GM19395 (cell line): ENCODE measurements around the gene ZHX3.
A peak's percentile ranks its signal among the peaks of the same experiment; 100 is the strongest.
"Not testable (repeated sequence)": the region's sequence is repeated elsewhere in the genome, so short reads cannot be mapped to it uniquely, and the experiment has no call there.

Experiments used
- ATAC-seq: cut with Tn5 transposase; IDR thresholded peaks from one replicate; pipeline ENCODE4 v1.9.1; 2021; ENCODE audit warnings: mild to moderate bottlenecking, moderate library complexity; ENCODE audit not compliant: unreplicated experiment

Gene ZHX3

DNA sequence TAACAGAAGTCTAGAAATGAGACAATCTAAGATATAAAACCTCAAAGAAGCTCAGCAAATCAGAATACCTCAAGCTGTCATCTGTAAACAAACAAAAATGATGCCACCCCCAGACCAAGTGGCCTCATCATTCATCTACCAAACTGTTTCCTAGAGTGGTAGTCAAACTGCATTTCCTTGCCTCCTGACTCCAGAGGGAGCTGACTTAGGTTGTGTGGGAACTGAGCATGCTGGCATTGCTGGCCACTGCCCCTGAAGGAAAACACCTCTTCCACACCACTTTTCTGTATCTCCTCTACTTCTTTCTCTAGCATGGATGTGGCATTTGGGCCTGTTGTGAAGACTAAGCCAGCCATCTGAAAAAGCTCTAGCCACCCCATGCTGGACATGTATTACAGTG is 56.3 kb downstream of the ZHX3 start:
- ATAC-seq, result no peak

DNA sequence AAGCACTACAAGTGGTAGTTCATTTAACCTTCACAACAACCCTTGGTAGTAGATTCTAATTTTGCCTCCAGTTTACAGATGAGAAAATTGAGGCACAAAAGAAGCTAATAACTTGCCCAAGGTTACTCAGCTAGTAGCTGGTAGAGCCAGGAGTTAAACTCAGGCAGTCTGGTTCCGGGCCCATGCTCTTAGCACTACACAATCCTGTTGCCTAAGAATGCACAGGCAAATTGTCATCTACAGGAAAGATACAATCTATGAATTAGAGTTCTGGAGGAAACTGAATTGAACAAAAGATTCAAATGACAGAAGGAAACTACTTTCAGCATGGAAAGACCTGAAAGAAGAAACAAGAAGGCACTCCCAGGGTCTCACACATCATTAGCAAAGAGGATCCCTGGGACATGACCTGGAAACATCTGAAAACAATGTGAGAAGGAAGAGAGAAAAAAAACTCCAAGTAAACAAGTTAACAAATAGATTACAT is 56.8 kb downstream of the ZHX3 start:
- no peak for ATAC-seq

DNA sequence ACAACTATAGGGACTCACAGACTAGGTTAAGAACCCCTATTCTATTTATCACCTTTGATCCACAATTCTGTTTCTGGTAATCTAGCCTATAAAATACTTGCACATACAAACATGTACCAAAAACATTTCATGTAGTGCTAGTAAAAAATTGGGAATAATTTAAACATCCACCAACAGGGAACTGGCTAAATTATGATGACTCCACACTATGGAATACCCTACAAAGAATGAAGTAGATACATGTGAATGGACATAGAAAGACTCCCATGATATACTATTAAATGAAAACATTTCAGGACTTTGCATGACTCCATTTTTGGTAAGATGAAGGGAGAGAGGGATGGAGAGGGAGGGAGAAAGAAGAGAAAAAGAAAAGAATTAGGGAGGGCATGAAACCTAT is 58.2 kb downstream of the ZHX3 start:
- ATAC-seq, result no peak

DNA sequence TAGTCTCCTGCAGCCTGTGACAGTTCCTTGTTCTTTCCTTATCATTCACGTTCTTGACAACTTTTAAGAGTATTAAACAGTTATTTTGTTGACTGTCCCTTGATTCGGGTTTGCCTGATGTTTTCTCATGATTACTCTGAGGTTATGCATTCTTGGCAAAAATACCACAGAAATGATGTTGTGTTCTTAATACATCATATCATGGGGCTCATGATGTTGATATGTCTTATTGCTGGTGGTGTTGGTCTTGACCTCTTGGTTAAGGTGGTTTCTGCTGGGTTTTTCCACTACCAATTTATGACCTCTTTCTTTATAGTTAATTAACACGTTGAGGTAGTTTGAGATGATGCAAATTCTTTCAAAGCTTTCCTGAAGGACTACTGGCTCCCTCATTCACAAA is 59.1 kb downstream of the ZHX3 start:
- ATAC-seq, result no peak

DNA sequence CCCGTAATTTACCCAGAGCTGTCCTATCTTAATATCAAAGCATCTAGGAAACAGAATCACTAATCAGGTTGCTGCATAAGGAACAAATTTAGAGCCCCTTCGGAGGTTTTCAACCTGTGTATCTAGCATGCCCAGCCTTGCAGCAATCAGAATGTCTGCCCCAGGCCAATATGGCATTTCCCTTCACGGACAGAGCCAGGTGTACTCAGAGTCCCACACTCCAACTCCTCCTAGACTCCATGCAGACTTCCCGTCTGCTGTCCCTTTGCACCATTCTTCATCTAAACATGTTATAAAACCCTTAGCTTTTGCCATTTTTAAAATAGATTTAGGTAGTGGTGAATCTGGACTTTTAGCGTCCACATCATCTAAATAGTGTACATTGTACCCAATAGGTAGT is 61.0 kb downstream of the ZHX3 start:
- ATAC-seq, result no peak

DNA sequence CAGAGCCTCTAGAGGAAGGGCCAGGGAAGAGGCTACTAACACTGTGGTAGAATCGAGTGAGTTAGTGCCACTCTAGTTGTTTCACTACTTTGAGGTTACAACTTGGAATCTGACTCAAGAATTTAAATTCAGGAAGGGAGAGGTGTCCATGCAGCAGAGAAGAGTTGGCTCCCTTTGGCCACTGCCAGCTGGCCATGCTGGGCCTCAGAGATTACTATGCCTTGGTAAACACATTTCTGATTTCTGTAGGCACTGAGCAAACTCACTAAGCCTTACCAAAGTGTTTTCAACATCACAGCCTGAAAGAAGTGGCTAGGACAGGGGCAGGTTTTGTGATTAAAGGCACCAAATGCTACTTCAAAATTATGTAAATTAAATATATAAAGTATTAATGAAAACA is 61.9 kb downstream of the ZHX3 start:
- no peak for ATAC-seq

DNA sequence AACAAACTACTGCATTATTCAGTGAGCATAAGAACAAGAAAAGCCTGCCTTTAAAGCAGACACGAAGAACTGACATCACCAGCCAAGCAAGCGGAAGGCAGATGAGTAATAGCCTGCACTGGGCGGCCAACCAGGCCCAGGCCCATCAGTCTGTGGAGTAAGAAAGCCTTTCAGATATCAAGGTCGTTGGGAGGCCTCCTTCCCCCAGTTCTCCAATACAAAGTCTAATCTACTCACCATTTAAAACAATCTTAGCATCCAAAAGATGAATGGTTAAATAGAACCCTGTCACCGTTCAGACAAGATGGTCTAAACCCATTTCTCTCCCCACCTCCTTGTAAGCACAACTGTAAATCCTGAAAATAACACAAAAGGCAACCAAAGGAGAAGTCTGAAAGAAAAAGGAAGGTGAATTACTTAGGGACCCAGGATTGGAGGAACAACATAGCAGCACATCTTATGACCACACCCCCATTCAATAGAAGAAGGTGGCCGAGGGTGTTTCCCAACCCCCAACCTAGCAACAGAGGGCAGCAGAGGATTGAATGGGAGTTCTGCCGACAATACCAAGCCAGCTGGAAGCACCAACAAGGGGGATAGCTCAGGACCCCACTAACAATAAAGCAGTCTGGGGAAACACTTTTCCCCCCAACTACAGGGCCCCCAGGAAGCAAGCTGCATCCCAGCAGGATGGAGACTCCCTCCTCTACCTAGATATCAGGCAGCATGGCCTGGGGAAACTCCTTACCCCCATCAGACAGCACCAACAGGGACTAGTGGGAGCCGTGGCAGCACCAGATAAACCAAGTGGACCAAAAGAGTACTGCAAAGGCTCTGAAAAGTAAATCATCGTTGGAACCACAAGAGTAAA is 67.9 kb downstream of the ZHX3 start:
- ATAC-seq, result peak; percentile 71

DNA sequence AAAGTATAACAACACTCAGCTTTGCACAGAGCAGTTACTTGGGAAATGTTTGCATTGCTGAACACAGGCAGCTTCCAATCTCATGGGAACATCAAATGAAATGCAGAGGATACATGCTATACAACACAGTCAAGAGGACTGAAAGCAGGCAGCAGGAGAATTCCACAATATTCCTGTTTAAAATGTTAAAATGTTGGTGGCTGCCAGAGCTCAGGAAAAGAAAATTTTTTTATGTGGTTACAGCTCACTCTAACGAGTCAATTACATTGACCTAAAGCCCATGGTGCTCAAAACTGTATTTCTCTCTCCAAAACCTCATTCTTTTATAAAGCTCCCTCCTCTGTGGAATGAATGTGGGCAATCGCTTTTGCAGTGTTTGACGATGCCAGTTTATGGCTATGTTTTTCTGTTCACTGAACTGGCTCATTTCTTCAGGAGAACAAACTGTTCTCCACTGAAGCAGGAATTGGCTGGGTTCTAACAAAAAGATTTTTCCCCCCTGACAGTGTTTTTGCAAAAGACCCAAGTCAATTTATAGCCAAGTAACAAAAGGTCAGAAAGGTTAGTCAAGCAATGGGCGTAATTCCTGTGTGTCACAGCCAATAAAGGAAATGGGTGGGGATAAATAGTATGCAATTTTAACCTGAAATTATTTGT is 69.0 kb downstream of the ZHX3 start:
- ATAC-seq, result no peak

DNA sequence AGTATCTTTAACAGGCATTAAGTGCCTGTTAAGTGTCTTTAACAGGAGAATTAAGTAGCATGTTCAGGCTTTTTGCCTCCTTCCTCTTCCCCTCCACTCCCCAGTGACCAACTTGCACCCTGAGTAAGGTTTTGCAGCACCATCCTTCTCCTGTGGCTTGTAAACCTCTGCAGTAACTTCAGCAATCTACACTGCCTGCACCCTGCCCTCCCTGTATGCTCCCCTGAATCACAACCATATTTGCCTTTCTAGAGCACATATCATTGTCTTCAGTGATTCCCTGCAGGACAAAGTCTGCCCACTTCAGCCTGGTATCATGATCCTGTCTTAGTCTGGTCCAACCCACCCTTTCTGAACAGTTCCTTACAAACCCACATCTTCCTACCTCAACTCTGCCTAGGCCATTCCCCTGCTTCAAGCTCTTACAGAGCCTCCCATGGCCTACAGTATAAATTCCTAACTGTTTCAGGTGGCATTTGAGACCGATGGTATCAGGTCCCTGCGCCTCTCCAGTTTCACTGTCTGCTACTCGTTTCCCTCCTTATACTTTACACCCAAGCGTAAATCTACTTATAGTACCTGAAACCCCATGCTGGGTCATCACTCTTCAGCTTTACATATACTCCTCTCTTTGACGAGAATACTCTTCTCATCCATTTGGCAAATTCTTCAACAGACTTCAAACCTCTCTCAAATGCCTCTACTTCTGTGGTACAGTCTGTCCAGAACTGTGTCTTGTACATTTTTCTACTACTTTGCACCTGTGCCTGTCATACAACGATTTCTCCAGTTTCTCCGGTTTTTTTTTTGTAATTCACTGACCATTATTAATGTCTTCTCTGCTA is 69.8 kb downstream of the ZHX3 start:
- ATAC-seq, result no peak

DNA sequence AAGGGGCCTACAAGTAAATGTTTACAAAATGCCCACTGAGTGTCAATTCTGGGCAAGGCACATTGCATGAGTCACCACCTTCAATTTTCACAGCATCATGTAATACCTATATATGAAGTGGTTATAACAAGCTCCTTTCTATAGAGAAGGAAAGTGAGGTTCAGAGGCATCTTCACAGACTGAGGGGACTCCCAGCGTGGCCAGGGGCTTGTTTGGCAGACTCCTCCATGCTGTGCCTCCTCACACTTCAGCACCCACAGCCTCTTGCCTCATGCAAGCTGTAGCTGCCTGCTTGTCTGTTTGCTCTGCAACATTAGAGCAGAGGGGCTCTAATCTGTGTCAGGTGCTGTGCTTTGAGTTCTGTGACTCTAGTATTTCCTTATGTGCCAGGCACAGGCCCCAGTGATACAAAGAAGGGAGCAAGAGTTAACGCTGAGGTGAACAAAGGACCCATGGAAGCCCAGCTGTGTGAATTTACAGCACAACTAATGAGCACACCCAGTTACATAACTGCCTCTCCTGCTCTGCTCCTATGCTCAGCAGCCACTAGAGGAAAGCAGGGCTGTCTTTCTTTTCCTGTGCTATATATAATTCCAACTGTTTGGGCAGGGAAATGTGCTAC is 72.3 kb downstream of the ZHX3 start:
- ATAC-seq, result no peak

DNA sequence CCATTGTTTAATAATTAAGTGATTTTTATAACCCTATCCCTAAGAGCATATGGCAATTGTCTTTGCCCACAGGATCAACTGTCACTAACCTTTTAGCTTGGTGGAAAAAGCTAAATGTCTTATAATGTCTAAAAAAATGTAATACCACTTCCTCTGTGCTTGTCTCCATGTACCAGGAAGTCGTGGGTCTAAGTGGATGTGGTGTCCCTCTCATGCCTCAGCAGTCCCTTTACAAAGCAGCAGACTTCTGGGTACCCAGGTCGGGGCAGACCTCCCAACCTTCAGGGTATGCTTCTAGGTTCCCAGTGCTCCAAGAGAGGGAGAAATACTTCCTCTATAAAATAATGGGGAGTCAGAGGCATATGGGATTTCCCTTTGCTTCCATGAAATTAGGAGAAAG is 74.7 kb downstream of the ZHX3 start:
- no peak for ATAC-seq

DNA sequence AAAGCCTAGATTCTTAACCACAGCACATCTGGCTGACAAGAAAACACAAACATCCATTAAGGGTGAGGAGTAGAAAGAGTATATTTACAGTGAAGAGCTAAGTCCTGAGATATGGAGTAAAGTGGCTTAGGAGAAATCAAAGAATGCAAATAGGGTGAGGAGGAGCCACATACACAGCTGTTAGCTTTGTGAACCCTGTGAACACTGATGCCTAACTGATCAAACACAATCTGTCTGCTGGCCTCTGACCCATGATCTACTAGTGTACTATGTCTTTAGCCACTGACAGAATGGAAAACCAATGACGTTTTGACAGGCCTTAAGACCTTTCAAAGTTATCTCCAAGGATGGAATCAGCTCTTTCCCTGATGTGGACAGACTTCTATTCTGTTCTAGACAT is 75.2 kb downstream of the ZHX3 start:
- no peak for ATAC-seq

DNA sequence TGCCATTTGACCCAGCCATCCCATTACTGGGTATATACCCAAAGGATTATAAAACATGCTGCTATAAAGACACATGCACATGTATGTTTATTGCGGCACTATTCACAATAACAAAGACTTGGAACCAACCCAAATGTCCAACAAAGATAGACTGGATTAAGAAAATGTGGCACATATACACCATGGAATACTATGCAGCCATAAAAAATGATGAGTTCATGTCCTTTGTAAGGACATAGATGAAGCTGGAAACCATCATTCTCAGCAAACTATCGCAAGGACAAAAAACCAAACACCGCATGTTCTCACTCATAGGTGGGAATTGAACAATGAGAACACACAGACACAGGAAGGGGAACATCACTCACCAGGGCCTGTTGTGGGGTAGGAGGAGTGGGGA is 80.3 kb downstream of the ZHX3 start:
- ATAC-seq, result not testable (repeated sequence)

DNA sequence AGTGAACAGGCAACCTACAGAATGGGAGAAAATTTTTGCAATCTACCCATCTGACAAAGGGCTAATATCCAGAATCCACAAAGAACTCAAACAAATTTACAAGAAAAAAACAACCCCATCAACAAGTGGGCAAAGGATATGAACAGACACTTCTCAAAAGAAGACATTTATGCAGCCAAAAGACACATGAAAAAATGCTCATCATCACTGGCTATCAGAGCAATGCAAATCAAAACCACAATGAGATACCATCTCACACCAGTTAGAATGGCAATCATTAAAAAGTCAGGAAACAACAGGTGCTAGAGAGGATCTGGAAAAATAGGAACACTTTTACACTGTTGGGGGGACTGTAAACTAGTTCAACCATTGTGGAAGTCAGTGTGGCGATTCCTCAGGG is 80.7 kb downstream of the ZHX3 start:
- ATAC-seq, result not testable (repeated sequence)

DNA sequence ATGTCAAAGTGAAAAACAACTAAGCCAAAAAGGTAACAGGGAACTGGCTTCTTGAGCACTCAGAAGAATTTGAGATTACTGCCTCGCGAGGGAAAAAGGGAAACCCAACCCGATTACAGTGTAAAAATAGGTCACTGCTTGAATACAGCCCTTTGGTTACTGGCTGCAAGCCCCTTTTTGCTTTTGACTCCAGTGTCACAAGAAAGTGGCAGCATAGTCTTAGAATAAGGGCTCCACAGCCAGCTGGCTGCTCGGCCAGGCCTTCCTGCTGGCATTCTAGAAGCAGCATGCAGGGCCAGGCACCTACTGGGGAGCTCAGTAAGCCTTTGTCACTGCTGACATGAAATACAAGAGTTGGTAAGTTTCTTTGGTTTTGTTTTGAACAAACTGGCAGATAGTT is 83.0 kb downstream of the ZHX3 start:
- no peak for ATAC-seq

DNA sequence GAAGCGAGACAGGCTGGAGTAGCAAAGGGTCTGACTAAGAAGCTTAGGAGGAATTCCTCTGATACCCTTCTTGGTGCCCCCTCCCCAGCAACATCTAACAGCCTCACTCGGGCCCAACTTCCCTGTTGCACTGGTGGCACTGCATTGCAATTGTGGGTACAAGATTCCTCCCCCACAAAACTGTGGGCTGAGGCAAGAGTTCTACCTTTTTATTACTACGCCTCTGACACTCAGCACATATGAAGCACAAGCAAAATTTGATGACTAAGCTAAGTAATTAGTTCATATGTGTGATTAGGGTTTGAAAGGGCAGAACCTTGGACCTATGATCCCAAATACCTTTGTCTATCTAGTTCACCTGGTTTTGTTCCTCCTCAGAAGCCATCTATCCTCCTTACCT is 83.5 kb downstream of the ZHX3 start:
- no peak for ATAC-seq

DNA sequence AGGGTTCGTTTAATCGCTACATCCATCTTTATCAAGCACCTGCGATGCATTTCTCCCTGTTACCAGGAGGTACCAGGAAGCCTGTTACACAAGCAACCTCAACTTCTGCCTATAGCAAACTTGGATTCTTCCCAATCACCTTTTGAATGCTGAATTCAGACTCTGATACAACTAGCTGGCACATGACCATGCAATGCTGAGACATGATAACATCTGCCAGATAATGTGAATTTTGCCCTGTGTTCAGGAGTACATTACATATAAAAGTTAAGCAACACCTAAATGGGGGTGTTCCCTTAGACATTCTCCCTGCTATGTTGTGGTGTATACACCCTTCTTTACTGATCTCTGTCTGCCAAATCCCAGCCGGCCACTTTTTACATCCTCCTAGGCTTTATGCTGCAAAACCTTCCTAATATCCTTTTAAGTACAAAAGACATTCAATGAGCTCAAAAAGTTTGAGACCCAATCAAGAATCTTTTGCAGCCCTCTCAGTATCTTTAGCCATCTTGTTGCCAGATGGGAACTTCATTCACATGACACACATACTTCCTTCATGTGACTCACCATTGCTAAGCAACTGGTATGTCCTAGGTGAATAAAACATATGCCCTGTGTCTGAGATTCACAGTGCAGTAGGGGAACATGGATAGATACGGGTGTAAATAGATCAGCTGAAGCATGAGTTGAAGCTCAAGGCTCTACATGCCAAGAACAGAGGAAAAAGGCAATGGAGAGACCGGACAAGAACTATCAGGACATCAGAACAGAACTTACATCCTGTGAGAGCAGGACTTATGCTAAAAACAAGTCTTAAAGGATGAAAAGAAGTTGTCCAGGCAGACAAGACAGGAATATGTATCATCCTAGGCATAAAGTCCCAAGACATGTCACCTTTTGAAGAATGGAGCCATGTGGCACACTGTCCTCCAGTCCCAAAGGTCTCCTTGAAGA is 84.3 kb downstream of the ZHX3 start:
- no peak for ATAC-seq

DNA sequence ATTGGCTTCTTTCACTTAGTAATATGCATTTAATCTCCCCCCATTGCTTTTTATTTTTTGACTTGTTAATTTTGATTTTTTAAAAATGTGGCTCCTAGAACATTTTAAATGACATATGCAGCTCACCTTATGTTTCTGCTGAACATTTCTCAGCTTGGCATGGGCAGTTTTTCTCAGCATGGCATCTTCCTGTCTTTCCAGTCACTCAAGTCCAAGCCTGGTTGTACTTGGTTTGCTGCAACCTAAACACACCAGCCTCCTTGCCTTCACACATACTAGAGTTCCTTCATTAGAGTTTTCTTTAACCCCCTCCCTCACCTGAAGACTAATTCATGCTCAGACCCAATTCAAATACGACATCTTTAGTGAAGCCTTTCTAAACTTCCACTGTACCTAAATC is 86.4 kb downstream of the ZHX3 start:
- ATAC-seq, result no peak

DNA sequence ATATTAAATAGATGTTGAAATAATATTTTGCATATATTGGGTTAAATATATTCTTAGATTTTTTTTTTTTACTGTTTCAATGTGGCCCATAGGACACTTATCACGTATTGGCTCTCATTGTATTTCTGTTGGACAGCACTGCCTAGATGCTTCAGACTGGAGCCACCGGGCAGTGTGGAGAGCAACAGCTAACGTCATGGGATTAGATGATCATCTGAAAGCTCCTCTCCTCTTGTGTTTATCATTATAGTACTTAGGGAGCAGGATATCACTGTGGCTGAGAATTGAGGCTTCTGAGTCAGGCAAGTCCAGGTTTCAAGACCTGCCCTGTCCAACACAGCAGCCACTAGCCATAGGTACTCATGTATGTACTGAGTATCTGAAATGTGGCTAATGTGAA is 87.4 kb downstream of the ZHX3 start:
- ATAC-seq, result no peak

DNA sequence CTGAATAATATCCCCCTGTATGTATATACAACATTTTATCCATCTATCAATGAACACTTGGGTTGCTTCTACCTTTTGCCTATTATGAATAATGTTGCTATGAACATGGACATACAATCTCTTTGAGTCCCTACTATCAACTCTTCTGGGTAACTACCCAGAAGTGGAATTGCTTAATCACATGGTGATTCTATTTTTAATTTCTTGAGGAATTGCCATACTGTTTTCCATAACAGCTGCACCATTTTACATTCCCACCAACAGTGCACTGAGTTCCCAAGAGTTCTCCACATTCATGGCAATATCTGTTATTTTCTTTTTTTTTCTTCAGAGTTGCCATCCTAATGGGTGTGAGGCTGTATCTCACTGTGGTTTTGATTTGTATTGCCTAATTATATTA is 88.3 kb downstream of the ZHX3 start:
- ATAC-seq, result no peak
